Panc1 (cell line): ENCODE results near the gene SLC4A5. TPM values are rescaled to one million over a fixed set of nuclear protein-coding genes. Genes with fewer than 3 reads are reported as not detected.

ENCODE experiments used
- ATAC-seq: fragments of 200-7000 bp; cut with Tn5 transposase; 2 replicates; pipeline ENCODE4 v1.9.1; 2020; ENCODE audit warnings: mild to moderate bottlenecking, moderate library complexity
- BruUV-seq: library from RNA; stranded (reverse); fragments of 400-500 nt; replicated peaks from 2 replicates; lab custom pipeline; 2021; lab: Mats Ljungman, UMichigan
- CTCF ChIA-PET: fragments of 300-600 bp; sonication (Branson Sonifier 250); formaldehyde crosslinking; loops from one replicate; lab custom pipeline; 2022; ENCODE audit warnings: antibody characterized with exemption; lab: Charles Lee
- POLR2A ChIA-PET: fragments of 300-600 bp; sonication (Branson Sonifier 250); formaldehyde crosslinking; loops from one replicate; lab custom pipeline; 2022; ENCODE audit warnings: antibody characterized with exemption; lab: Charles Lee
- DNase-seq: peaks from one replicate; pipeline ENCODE4 v3.0.0-alpha.2; 2010; ENCODE audit warnings: low read depth, low spot score
- H3K27ac ChIP-seq: 2 replicates; pipeline ENCODE4 v1.5.1; 2011; ENCODE audit warnings: mild to moderate bottlenecking, low read length, inconsistent platforms
- H3K27me3 ChIP-seq: fragments of 200-500 bp; sonication (Bioruptor generic); 2 replicates; pipeline ENCODE4 v1.6.0; 2014; ENCODE audit warnings: low read length, inconsistent platforms; ENCODE audit not compliant: control insufficient read depth, insufficient read depth
- H3K36me3 ChIP-seq: fragments of 200-500 bp; sonication (Bioruptor generic); 2 replicates; pipeline ENCODE4 v1.5.1; 2014; ENCODE audit warnings: inconsistent platforms, mild to moderate bottlenecking, low read length, moderate library complexity; ENCODE audit not compliant: control insufficient read depth, insufficient read depth
- H3K4me1 ChIP-seq: 2 replicates; pipeline ENCODE4 v1.5.1; 2011; ENCODE audit warnings: inconsistent platforms, mild to moderate bottlenecking, low read length, moderate library complexity; ENCODE audit not compliant: control insufficient read depth, insufficient read depth
- H3K4me3 ChIP-seq, 2 experiments: 2 replicates each; pipeline ENCODE4 v1.5.1; 2011 to 2012; ENCODE audit warnings: low read depth in 2 of 2, low read length in 2 of 2, mild to moderate bottlenecking in 2 of 2, inconsistent platforms in 1 of 2, moderate library complexity in 1 of 2
- H3K9me3 ChIP-seq: fragments of 200-500 bp; sonication (Bioruptor generic); 2 replicates; pipeline ENCODE4 v1.5.1; 2014; ENCODE audit warnings: low read depth, mild to moderate bottlenecking, inconsistent platforms, low read length, moderate library complexity; ENCODE audit not compliant: control insufficient read depth, insufficient read depth
- CTCF ChIP-seq: fragments of 450-650 bp; IDR thresholded peaks from 2 replicates; pipeline ENCODE4 v1.5.1; 2017; ENCODE audit warnings: mild to moderate bottlenecking
- POLR2AphosphoS5 ChIP-seq: IDR thresholded peaks from 2 replicates; pipeline ENCODE4 v1.6.1; 2012; ENCODE audit warnings: mild to moderate bottlenecking, low read depth, low read length, moderate library complexity
- SIN3A ChIP-seq: IDR thresholded peaks from 2 replicates; pipeline ENCODE4 v1.6.1; 2012; ENCODE audit warnings: low read depth, mild to moderate bottlenecking, low read length, moderate library complexity, borderline replicate concordance; ENCODE audit not compliant: insufficient read depth
- TCF7L2 ChIP-seq: IDR thresholded peaks from 2 replicates; pipeline ENCODE4 v1.6.1; 2011; ENCODE audit warnings: mild to moderate bottlenecking, low read depth, low read length, inconsistent platforms
- in situ Hi-C: cut with HindIII; loops from 2 replicates; pipeline ENCODE4 v1.10.0; 2016; ENCODE audit warnings: low sequenced_read_pairs, low pct_unique_long_range_greater_than_20kb
- intact Hi-C: fragments of 100-400 bp; cut with micrococcal nuclease; formaldehyde crosslinking; loops from one replicate; pipeline ENCODE4 v1.10.0; 2022; ENCODE audit not compliant: unreplicated experiment
- total RNA-seq: library from RNA; stranded (reverse); gene quantifications from one replicate; pipeline ENCODE4 v1.2.1, GENCODE V29; 2021; ENCODE audit not compliant: unreplicated experiment
- TF ChIP-seq, protein P1 (sequence below), 2 experiments: IDR thresholded peaks; 2 replicates each; pipeline ENCODE4 v1.6.1; 2011 to 2012; ENCODE audit warnings: low read depth in 2 of 2, control low read depth in 1 of 2, low read length in 1 of 2, mild to moderate bottlenecking in 1 of 2, moderate library complexity in 1 of 2; ENCODE audit not compliant: insufficient read depth in 1 of 2

The SLC4A5 gene
- total RNA-seq, 1 experiment from 2014 or later: 1.2 TPM

DNA sequence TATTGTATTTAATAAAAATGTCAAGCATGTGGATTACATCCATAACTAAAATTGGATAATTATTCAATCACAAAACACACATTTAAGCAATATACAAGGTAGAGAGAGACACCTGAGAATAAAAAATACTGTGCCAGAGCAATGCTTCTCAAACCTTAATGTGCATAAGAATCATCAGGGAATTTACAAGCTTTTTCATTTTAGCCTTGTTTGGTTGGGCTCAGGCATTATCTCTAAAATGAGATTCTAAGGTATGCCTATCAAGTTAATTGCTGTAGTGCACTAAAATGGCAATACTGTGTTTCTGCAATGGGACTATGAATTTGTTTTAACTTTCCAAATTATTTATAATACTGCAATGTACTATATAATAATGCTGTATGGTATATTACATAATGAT is 165.5 kb downstream of the SLC4A5 start:
- Histone ChIP-seq H3K4me3 (peak overlapping the region; percentile 81 to 83), H3K9me3 (no peaks in the 10 kb centered on the region), H3K27ac (peak overlapping the region; percentile 91), H3K36me3 (peaks cover 4% of the 10 kb centered on the region; the same call in 1 of the 2 replicates), H3K4me1 (no peaks in the 10 kb centered on the region), H3K27me3 (no peaks in the 10 kb centered on the region)
- in situ Hi-C loops (no loop called here), intact Hi-C loops (no loop called here)
- CTCF ChIA-PET: interaction anchor here (0.7 to 1.0 kb wide), 2 partner anchors 23 to 350 kb away, joined by 3 read pairs; no protein-coding TSS in a partner anchor
- TF ChIP-seq TCF7L2 (no peak), SIN3A (no peak)
- no peak for ATAC-seq
- POLR2A ChIA-PET: interaction anchor here (0.6 to 1.4 kb wide), 3 partner anchors 20 to 86 kb away, joined by 3 to 4 read pairs (median 3); no protein-coding TSS in a partner anchor
- no TSS peak for BruUV-seq
- DNase-seq: no peak

DNA sequence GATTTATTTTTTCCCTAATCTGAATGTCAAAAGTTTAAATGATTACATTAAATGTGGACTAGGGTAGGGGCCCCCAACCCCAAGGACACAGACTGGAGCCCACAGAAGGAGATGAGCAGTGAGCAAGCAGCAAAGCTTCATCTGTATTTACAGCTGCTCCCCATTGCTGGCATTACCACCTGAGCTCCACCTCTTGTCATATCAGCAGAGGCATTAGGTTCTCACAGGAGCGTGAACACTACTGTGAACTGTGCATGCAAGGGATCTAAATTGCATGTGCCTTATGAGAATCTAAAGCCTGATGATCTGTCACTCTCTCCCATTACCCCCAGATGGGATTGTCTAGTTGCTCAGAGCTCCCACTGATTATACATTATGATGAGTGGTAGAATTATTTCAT is 168.3 kb downstream of the SLC4A5 start:
- peaks cover 12% of the 10 kb centered on the region; the same call in 1 of the 2 replicates for H3K36me3 ChIP-seq
- in situ Hi-C loops: no loop called here
- ChIA-PET CTCF (no interaction called here), POLR2A (no interaction called here)
- no peaks in the 10 kb centered on the region for H3K9me3 ChIP-seq
- no peak overlapping the region for H3K4me3 ChIP-seq
- H3K27me3 ChIP-seq: no peaks in the 10 kb centered on the region
- intact Hi-C loops: no loop called here
- no peaks in the 10 kb centered on the region for H3K4me1 ChIP-seq
- ATAC-seq (no peak), DNase-seq (no peak)
- H3K27ac ChIP-seq: no peak overlapping the region
- no peak for TF ChIP-seq TCF7L2
- TF ChIP-seq, protein P1, sequence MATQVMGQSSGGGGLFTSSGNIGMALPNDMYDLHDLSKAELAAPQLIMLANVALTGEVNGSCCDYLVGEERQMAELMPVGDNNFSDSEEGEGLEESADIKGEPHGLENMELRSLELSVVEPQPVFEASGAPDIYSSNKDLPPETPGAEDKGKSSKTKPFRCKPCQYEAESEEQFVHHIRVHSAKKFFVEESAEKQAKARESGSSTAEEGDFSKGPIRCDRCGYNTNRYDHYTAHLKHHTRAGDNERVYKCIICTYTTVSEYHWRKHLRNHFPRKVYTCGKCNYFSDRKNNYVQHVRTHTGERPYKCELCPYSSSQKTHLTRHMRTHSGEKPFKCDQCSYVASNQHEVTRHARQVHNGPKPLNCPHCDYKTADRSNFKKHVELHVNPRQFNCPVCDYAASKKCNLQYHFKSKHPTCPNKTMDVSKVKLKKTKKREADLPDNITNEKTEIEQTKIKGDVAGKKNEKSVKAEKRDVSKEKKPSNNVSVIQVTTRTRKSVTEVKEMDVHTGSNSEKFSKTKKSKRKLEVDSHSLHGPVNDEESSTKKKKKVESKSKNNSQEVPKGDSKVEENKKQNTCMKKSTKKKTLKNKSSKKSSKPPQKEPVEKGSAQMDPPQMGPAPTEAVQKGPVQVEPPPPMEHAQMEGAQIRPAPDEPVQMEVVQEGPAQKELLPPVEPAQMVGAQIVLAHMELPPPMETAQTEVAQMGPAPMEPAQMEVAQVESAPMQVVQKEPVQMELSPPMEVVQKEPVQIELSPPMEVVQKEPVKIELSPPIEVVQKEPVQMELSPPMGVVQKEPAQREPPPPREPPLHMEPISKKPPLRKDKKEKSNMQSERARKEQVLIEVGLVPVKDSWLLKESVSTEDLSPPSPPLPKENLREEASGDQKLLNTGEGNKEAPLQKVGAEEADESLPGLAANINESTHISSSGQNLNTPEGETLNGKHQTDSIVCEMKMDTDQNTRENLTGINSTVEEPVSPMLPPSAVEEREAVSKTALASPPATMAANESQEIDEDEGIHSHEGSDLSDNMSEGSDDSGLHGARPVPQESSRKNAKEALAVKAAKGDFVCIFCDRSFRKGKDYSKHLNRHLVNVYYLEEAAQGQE (IDR thresholded peaks at IDR 0.05; ENCODE audit: insufficient read depth in 1 of 2, low read depth in 2 of 2, low read length in 1 of 2): no peak
- TF ChIP-seq CTCF: no peak
- no peak for TF ChIP-seq POLR2AphosphoS5
- TF ChIP-seq SIN3A: no peak
- no TSS peak for BruUV-seq

DNA sequence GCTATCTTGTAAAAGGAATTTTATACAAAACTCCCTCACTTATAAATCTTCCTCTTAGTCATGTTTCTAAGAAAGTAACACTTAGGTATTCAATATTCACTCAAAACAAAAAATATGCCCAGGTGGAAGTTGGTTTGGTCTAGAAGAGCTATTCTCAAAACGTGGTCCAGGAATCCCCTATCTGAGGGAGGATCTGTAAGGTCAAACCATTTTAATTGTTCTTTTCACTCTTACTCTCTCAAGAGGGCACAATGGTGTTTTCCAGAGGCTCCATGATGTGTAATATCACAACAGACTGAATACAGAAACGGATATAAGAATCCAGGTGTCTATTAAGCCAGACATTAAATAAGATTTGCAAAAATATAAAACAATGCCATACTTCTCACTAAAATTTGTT is 174.5 kb downstream of the SLC4A5 start:
- H3K27me3 ChIP-seq: no peaks in the 10 kb centered on the region
- no peak overlapping the region for H3K27ac ChIP-seq
- TF ChIP-seq TCF7L2 (no peak), SIN3A (no peak), POLR2AphosphoS5 (no peak), CTCF (no peak)
- TF ChIP-seq, protein P1 (IDR thresholded peaks at IDR 0.05; ENCODE audit: insufficient read depth in 1 of 2, low read depth in 2 of 2, low read length in 1 of 2): no peak
- 0 out of 2 replicates have a peak, but pooled peaks cover 3% of the 10 kb centered on the region for H3K9me3 ChIP-seq
- DNase-seq: no peak
- in situ Hi-C loops (no loop called here), intact Hi-C loops (no loop called here)
- peaks cover 32% of the 10 kb centered on the region for H3K36me3 ChIP-seq
- ATAC-seq: no peak
- no peaks in the 10 kb centered on the region for H3K4me1 ChIP-seq
- H3K4me3 ChIP-seq: no peak overlapping the region
- BruUV-seq: no TSS peak
- POLR2A ChIA-PET: no interaction called here
- CTCF ChIA-PET: no interaction called here
